GM20431 (cell line): ENCODE data around the gene FBXO39.
"Not testable (repeated sequence)": the region's sequence is repeated elsewhere in the genome, so short reads cannot be mapped to it uniquely, and the experiment has no call there.

ENCODE experiments used
- in situ Hi-C: fragments of 300-500 bp; cut with MseI, MboI; formaldehyde crosslinking; loops from one replicate; pipeline ENCODE4 v1.15.0; 2020; ENCODE audit warnings: low sequenced_read_pairs; ENCODE audit not compliant: unreplicated experiment

Gene FBXO39

DNA sequence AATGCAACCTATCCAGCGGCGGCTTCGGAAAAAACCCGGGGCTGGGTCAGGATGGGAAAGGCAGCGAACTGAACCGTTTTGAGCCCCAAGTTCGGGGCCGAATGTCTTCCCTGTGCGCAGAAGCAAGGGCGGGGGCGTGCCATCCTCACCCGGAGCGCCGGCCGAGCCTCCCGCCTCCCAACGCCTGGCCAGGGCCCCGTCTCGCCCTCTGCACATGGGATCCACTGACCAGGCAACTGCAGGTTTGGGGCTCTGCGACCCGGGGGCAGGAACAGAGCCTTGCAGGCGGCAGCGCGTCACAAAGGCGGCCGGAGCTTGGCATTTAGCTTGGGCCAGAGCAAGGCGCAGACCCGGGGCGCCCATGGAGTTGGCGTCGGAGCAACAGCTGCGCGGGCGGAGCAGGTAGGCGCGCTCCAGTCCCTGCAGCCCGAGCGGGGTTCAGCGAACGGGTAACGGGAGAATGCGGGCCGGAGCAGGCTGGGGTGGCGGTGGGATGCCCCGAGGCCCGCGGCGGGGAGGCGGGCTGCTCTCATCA is at the start of gene FBXO39:
Gene FBXO39 (plus strand): TSS at position 345 of the 535 bp plus-strand sequence. CDS start 3,654 bp downstream, outside the sequence.
- in situ Hi-C loops = no loop called here

- in situ Hi-C loops = no loop called here
These were observed 46.5 kb upstream of the FBXO39 start for GRCh38 chr17:6729531-6729930.

- in situ Hi-C loops = not testable (repeated sequence)
These were observed 29.4 kb upstream of the FBXO39 start for GRCh38 chr17:6746665-6747064.

DNA sequence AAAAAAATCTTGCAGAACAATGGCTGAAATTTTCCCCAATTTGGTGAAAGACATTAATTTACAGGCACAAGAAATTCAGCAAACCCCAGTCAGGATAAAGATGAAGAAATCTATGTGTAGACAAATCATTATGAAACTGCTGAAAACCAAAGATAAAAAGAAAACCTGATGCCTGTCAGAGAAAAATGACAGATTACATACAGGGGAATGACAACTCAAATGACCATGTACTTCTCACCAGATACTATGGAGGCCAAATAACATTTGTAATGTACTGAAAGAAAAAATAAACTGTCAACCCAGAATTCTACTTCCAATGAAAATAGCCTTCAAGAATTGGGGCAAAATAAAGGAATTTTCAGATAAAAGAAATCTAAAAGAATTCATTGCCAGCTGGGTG is 27.4 kb upstream of the FBXO39 start:
- in situ Hi-C loops = no loop called here

DNA sequence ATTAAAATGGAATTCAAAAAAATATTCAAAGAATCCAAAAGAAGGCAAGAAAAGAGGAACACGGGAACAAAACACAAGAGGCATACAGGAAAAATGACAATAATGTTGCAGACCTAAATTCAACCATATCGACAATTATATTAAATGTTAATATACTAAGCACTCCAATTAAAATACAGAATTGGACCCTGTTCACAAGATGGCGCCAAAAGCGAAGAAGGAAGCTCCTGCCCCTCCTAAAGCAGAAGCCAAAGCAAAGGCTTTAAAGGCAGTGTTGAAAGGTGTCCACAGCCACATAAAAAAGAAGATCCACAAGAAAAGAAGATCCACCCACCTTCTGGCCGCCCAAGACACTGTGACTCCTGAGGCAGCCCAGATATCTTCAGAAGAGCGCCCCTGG is 26.5 kb upstream of the FBXO39 start:
- in situ Hi-C loops = no loop called here

DNA sequence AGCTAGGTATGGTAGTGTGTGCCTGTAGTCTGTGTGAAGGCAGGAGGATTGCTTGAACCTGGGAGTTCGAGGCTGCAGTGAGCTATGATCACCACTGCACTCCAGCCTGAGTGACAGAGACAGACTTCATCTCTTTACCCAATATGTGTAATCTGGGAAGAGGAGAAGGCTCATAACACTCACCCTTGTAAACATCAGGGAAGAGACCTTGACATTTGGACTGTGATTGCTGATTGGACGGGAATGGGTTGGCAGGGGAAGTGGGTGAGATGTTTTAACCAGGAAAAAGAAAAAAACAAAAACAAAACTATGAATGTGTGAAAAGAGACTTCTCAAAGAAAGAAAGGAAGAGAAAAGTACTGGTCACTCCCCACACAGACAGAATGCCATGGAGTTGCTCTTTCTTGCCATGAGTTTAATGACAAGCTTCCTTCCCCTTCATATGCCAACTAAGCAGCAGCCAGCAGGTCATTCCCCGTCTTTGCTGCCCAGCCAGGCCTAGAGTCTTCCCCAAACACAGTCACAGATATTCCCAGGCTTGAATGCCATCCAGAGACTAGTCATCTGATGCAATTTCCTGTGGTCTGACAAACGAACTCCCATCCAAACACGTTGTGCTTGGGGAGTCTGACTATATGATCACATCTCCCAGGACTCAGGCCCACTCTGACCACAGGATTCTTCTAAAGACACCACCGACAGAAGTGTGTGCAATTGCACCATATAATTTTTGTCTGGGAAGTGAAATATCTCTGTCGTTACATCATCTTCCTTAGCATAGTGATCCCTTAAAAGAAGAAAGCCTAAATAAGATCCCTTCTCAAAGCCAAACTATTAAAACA is 23.7 kb upstream of the FBXO39 start:
- in situ Hi-C loops = no loop called here

GRCh38 chr17:6753006-6753445 is 23.0 kb upstream of the FBXO39 start:
- in situ Hi-C loops = no loop called here

- in situ Hi-C loops = no loop called here
These were observed 22.5 kb upstream of the FBXO39 start for GRCh38 chr17:6753546-6753945.

- in situ Hi-C loops = no loop called here
These were observed 20.7 kb upstream of the FBXO39 start for GRCh38 chr17:6755281-6755680.

- in situ Hi-C loops = no loop called here
These were observed 20.3 kb upstream of the FBXO39 start, which contains the start of gene XAF1 for GRCh38 chr17:6755731-6756184. TSS of gene XAF1 (plus strand) at chr17:6756046. CDS start at chr17:6756079, 33 bp downstream.

GRCh38 chr17:6756425-6757031 is 19.5 kb upstream of the FBXO39 start:
- in situ Hi-C loops = no loop called here

GRCh38 chr17:6757747-6758146 is 18.3 kb upstream of the FBXO39 start:
- in situ Hi-C loops = no loop called here

- in situ Hi-C loops = no loop called here
These were observed 14.2 kb upstream of the FBXO39 start for GRCh38 chr17:6761779-6762178.

- in situ Hi-C loops = no loop called here
These were observed 7.6 kb upstream of the FBXO39 start for GRCh38 chr17:6768447-6768846.

DNA sequence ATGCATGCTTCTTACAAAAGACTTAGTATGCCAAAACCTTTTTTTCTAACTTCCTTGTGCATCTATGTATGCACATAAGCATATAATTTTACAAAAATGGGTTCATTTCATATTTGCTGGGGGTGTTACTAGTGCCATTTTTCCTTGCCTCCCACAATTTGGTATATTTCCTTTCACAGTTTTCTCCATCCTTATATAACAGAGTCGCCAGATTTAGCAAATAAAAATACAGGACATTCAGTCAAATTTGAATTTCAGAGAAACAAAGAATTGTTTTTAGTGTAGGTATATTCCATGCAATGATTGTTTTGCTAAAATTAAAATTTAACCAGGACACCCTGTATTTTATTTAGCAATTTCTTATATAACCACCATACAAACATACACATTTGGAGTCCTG is 4.0 kb upstream of the FBXO39 start:
- in situ Hi-C loops = no loop called here

DNA sequence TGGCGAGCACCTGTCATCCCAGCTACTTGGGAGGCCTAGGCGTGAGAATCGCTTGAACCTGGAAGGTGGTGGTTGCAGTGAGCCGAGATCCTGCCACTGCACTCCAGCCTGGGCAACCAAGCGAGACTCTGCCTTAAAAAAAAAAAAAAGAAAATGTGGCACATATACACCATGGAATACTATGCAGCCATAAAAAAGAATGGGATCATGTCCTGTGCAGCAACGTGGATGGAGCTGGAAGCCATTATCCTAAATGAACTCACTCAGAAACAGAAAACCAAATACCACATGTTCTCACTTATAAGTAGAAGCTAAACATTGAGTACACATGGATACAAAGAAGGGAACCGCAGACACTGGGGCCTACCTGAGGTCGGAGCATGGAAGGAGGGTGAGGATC is 1.1 kb upstream of the FBXO39 start:
- in situ Hi-C loops = not testable (repeated sequence)

DNA sequence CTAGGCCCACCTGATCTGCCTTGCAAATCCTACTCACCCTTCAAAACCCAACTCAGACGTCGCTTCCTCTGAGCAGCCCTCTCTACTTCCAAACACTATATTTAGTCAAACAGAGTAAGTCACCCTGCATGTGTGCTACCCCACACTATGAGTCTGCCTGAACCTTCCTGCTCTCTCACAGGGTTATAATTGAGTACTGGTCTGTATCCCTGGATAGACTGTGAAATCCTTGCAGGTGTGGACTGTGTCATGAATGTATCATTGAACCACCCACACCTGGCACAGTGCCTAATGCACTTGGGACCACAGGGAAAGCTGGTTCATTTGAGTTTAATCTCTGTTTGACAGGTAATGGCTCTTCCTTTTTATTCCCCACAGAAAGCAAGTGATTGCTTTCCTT is 3.4 kb downstream of the FBXO39 start:
- in situ Hi-C loops = no loop called here

DNA sequence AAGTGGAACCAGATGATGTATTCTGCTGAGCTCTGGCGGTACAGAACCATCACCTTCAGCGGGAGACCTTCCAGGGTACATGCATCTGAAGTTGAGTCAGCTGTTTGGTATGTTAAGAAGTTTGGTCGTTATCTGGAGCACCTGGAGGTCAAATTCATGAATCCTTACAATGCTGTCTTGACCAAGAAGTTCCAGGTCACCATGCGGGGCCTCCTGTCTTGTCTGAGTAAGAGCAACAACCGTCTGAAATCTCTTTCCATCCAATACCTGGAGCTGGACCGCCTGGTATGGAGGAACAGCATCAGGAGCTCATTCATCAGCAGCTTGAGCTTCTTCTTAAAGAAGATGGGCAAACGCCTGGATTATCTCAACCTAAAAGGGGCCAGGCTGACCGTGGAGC is 4.0 kb downstream of the FBXO39 start:
- in situ Hi-C loops = no loop called here

DNA sequence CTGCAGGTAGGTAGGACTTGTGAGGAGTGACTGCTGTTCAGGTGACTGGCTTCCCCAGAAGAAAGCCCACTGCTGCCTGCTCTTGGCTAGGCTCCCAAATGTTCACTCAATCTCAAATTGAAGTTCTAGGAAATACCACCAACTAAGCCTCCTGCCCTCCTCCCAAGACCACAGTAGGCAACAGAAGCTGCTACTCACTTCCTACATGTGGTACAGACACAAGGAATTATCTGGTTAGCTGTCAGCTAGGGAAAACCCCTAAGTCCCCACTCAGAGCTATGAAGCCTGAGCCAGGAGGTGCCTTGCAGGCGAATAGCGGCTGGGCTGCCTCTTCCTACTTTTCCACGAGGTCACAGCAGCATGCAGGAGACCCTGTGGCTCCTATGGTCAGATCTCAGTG is 4.9 kb downstream of the FBXO39 start:
- in situ Hi-C loops = no loop called here

GRCh38 chr17:6782244-6782643 is 6.2 kb downstream of the FBXO39 start:
- in situ Hi-C loops = no loop called here

- in situ Hi-C loops = no loop called here
These were observed 10.6 kb downstream of the FBXO39 start for GRCh38 chr17:6786618-6787017.
